Gastrocnemius medialis (tissue), 4 donors: ENCODE measurements around the gene GNAI2. TPM values are rescaled to one million over a fixed set of nuclear protein-coding genes. Genes with fewer than 3 reads are reported as not detected.

Experiments
- ATAC-seq, 2 donors: fragments of 150-250 bp; one replicate each; pipeline ENCODE4 v1.9.1; 2016
- DNase-seq, 2 donors: peaks; one replicate each; pipeline ENCODE4 v3.0.0-alpha.2; 2019
- H3K27ac ChIP-seq, 4 donors: fragments of 200-600 bp; sonication (generic); 1 replicate in 1 of 4; 2 replicates in 3 of 4; pipeline ENCODE4 v1.5.1; 2016 to 2018; ENCODE audit warnings: mild to moderate bottlenecking in 2 of 4, moderate library complexity in 1 of 4
- H3K27me3 ChIP-seq, 3 donors: fragments of 200-600 bp; sonication (generic) in 2 of 3; 1 replicate in 1 of 3; 2 replicates in 2 of 3; pipeline versions ENCODE4 v1.5.1 to v1.6.0; 2016 to 2019; ENCODE audit warnings: mild to moderate bottlenecking in 1 of 3, moderate library complexity in 1 of 3
- H3K36me3 ChIP-seq, 2 donors: fragments of 200-600 bp; sonication (generic) in 1 of 2; one replicate each; pipeline ENCODE4 v1.5.1; 2017 to 2018
- H3K4me1 ChIP-seq, 2 donors: fragments of 200-600 bp; sonication (generic) in 1 of 2; one replicate each; pipeline ENCODE4 v1.5.1; 2016 to 2017; ENCODE audit warnings: mild to moderate bottlenecking in 2 of 2
- H3K4me3 ChIP-seq, 4 donors: fragments of 200-600 bp; sonication (generic) in 3 of 4; 1 replicate in 1 of 4; 2 replicates in 3 of 4; pipeline ENCODE4 v1.5.1; 2016 to 2019; ENCODE audit warnings: mild to moderate bottlenecking in 2 of 4
- H3K9me3 ChIP-seq, 3 donors: fragments of 200-600 bp; sonication (generic) in 2 of 3; 1 replicate in 1 of 3; 2 replicates in 2 of 3; pipeline ENCODE4 v1.5.1; 2016 to 2019
- CTCF ChIP-seq, 5 experiments: fragments of 450-650 bp in 3 of 5; fragments of 200-600 bp in 2 of 5; sonication (generic) in 2 of 5; IDR thresholded peaks in 4 of 5; conservative IDR thresholded peaks in 1 of 5; 1 replicate in 4 of 5; 2 replicates in 1 of 5; pipeline ENCODE4 v1.5.1; 2016 to 2019; ENCODE audit warnings: antibody characterized with exemption in 5 of 5, mild to moderate bottlenecking in 3 of 5, moderate library complexity in 3 of 5
- POLR2A ChIP-seq, 2 donors: fragments of 450-650 bp; IDR thresholded peaks; one replicate each; pipeline ENCODE4 v1.6.1; 2017; ENCODE audit warnings: antibody characterized with exemption in 2 of 2, mild to moderate bottlenecking in 2 of 2, moderate library complexity in 2 of 2
- in situ Hi-C, 4 donors: fragments of 200-750 bp; cut with MboI; loops; one replicate each; pipeline versions ENCODE4 v1.15.0 to v1.8.0; 2017; ENCODE audit warnings: low sequenced_read_pairs in 4 of 4
- intact Hi-C: fragments of 100-400 bp; cut with DNase I; formaldehyde crosslinking; loops from one replicate; pipeline ENCODE4 v1.15.1; 2023; ENCODE audit warnings: low total_unique reads
- total RNA-seq, 4 donors: library from RNA; depleted of rRNA; stranded (reverse); fragments of >200 nt; gene quantifications; one replicate each; pipeline versions ENCODE4 v1.1.0 to v1.2.3, GENCODE V29; 2016

Gene GNAI2
- total RNA-seq, 4 donors from 2014 or later, result 26.7 to 67.8 (median 39.8) TPM

GRCh38 chr3:50217681-50218080 lies 18.3 kb upstream of the GNAI2 start:
- Histone ChIP-seq H3K4me3 (no peak overlapping the region), H3K9me3 (no peaks in the 10 kb centered on the region), H3K4me1 (peaks cover 51 to 62% of the 10 kb centered on the region in 2 donors), H3K27ac (peak overlapping the region in 1 of 4 donors; percentile 84), H3K27me3 (no peaks in the 10 kb centered on the region), H3K36me3 (no peaks in the 10 kb centered on the region)
- ATAC-seq (no peak), DNase-seq (no peak)
- intact Hi-C loops (no loop called here), in situ Hi-C loops (no loop called here)
- TF ChIP-seq CTCF (IDR thresholded peaks at IDR 0.05 in 4 of 5, conservative IDR thresholded peaks at IDR 0.05 in 1 of 5), result no peak
- no peak for TF ChIP-seq POLR2A (IDR thresholded peaks at IDR 0.05)

- no peak overlapping the region for H3K4me3 ChIP-seq
- in situ Hi-C loops, result no loop called here
- ATAC-seq (no peak), DNase-seq (no peak)
- H3K27me3 ChIP-seq, result no peaks in the 10 kb centered on the region
- H3K9me3 ChIP-seq, result no peaks in the 10 kb centered on the region
- H3K36me3 ChIP-seq, result no peaks in the 10 kb centered on the region
- H3K4me1 ChIP-seq, result peaks cover 44 to 57% of the 10 kb centered on the region in 2 donors
- no peak for TF ChIP-seq POLR2A (IDR thresholded peaks at IDR 0.05)
- TF ChIP-seq CTCF (IDR thresholded peaks at IDR 0.05 in 4 of 5, conservative IDR thresholded peaks at IDR 0.05 in 1 of 5), result no peak
- peak overlapping the region; percentile 15 to 84 (median 44) for H3K27ac ChIP-seq
- intact Hi-C loops, result no loop called here
These were observed 17.6 kb upstream of the GNAI2 start for GRCh38 chr3:50218448-50218847.

GRCh38 chr3:50219285-50219684 lies 16.7 kb upstream of the GNAI2 start:
- DNase-seq (no peak), ATAC-seq (peak; percentile 47 to 81)
- Histone ChIP-seq H3K4me1 (peaks cover 39 to 53% of the 10 kb centered on the region in 2 donors), H3K27me3 (no peaks in the 10 kb centered on the region), H3K36me3 (no peaks in the 10 kb centered on the region), H3K27ac (peak overlapping the region; percentile 15 to 84 (median 44)), H3K4me3 (no peak overlapping the region), H3K9me3 (no peaks in the 10 kb centered on the region)
- intact Hi-C loops, result no loop called here
- no peak for TF ChIP-seq CTCF (IDR thresholded peaks at IDR 0.05 in 4 of 5, conservative IDR thresholded peaks at IDR 0.05 in 1 of 5)
- no peak for TF ChIP-seq POLR2A (IDR thresholded peaks at IDR 0.05)
- in situ Hi-C loops, result no loop called here

DNA sequence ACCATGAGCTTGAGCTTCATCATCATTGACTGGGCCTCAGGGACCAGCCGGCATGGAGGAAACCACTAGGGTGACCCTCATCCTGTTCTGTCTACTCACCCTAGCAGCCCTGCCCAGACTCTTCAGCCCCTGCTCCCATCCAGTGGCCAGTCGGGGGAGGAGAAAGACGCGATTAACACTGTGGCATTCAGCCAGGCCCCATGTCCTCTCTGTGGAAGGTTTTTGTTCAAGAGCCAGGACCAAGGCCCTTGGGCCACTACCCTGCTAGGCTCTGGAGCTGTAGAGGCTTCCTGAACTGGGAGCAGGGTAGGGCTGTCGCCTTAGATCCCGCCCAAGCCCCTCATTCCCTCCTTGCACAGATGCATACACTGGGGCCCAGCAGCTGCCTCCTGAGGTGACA lies 15.9 kb upstream of the GNAI2 start:
- Histone ChIP-seq H3K4me3 (no peak overlapping the region), H3K36me3 (no peaks in the 10 kb centered on the region), H3K9me3 (no peaks in the 10 kb centered on the region), H3K27me3 (no peaks in the 10 kb centered on the region), H3K27ac (peak overlapping the region in 3 of 4 donors; percentile 15 to 84 (median 39)), H3K4me1 (peaks cover 33 to 49% of the 10 kb centered on the region in 2 donors)
- no peak for DNase-seq
- no peak for ATAC-seq
- intact Hi-C loops, result no loop called here
- in situ Hi-C loops, result loop anchor here in 1 of 4 donors (10.0 kb wide), 1 partner anchor 55 kb away; the partner anchor contains the start of gene LSMEM2
- TF ChIP-seq POLR2A (IDR thresholded peaks at IDR 0.05), result no peak
- no peak for TF ChIP-seq CTCF (IDR thresholded peaks at IDR 0.05 in 4 of 5, conservative IDR thresholded peaks at IDR 0.05 in 1 of 5)

- in situ Hi-C loops (loop anchor here in 1 of 4 donors (10.0 kb wide), 1 partner anchor 54 kb away; the partner anchor contains the start of gene LSMEM2), intact Hi-C loops (no loop called here)
- Histone ChIP-seq H3K27ac (peak overlapping the region in 2 of 4 donors; percentile 24 to 84), H3K36me3 (no peaks in the 10 kb centered on the region), H3K27me3 (no peaks in the 10 kb centered on the region), H3K9me3 (no peaks in the 10 kb centered on the region), H3K4me3 (no peak overlapping the region), H3K4me1 (peaks cover 33 to 46% of the 10 kb centered on the region in 2 donors)
- TF ChIP-seq POLR2A (IDR thresholded peaks at IDR 0.05), result no peak
- TF ChIP-seq CTCF (IDR thresholded peaks at IDR 0.05 in 4 of 5, conservative IDR thresholded peaks at IDR 0.05 in 1 of 5), result no peak
- ATAC-seq (no peak), DNase-seq (no peak)
These were observed 15.0 kb upstream of the GNAI2 start for GRCh38 chr3:50221051-50221410.
